HepG2 (cell line): Measurements from ENCODE around the gene ALX3. TPM values are rescaled to one million over a fixed set of nuclear protein-coding genes. Genes with fewer than 3 reads are reported as not detected.

Experiments used
- ATAC-seq: fragments of 200-7000 bp; cut with Tn5 transposase; 3 replicates; pipeline ENCODE4 v1.9.1; 2020; ENCODE audit warnings: mild to moderate bottlenecking, moderate library complexity
- BruUV-seq: library from RNA; stranded (reverse); fragments of 400-500 nt; replicated peaks from 2 replicates; lab custom pipeline; 2021; lab: Mats Ljungman, UMichigan
- CTCF ChIA-PET: fragments of 300-600 bp; formaldehyde crosslinking; extraction: SDS; loops from one replicate; lab custom pipeline; 2021; ENCODE audit warnings: low total read pairs, inconsistent platforms, low intra/inter-chr PET ratio; lab: Yijun Ruan, JAX
- POLR2A ChIA-PET: fragments of 350-600 bp; sonication (Branson Sonifier 250); formaldehyde crosslinking; loops from one replicate; lab custom pipeline; 2020; ENCODE audit warnings: antibody characterized with exemption, inconsistent platforms; lab: Yijun Ruan, JAX
- DNase-seq: peaks from one replicate; pipeline ENCODE4 v3.0.0-alpha.2; 2015; ENCODE audit warnings: low spot score
- FAIRE-seq: peaks from 3 replicates; lab custom pipeline; 2011; peaks lifted over from hg19 to GRCh38; lab: Jason Lieb, UNC
- H2AFZ ChIP-seq: one replicate; pipeline ENCODE4 v1.6.1; 2011; ENCODE audit warnings: low read length, inconsistent platforms
- H3K27ac ChIP-seq: fragments of 300-600 bp; 3 replicates; pipeline ENCODE4 v1.8.0; 2011; ENCODE audit warnings: mixed run types, mild to moderate bottlenecking, mixed read lengths, low read length, inconsistent platforms; ENCODE audit not compliant: insufficient read depth; ENCODE audit errors: extremely low read length
- H3K27me3 ChIP-seq, 2 experiments: fragments of 200-600 bp in 1 of 2; 2 replicates in 1 of 2; 3 replicates in 1 of 2; pipeline versions ENCODE4 v1.6.0 to v1.8.0; 2011; ENCODE audit warnings: low read length in 2 of 2, mild to moderate bottlenecking in 2 of 2, moderate library complexity in 2 of 2, inconsistent platforms in 1 of 2; ENCODE audit not compliant: insufficient read depth in 2 of 2, control insufficient read depth in 1 of 2
- H3K36me3 ChIP-seq, 2 experiments: fragments of 200-600 bp in 1 of 2; replicated peaks in 1 of 2; 2 replicates in 1 of 2; 3 replicates in 1 of 2; pipeline versions ENCODE4 v1.5.1 to v1.8.0; 2011; ENCODE audit warnings: low read length in 2 of 2, inconsistent platforms in 1 of 2; ENCODE audit not compliant: insufficient read depth in 2 of 2, control insufficient read depth in 1 of 2
- H3K4me1 ChIP-seq: 2 replicates; pipeline ENCODE4 v1.5.1; 2012; ENCODE audit warnings: low read length, inconsistent platforms; ENCODE audit not compliant: insufficient read depth
- H3K4me2 ChIP-seq: 2 replicates; pipeline ENCODE4 v1.6.0; 2011; ENCODE audit warnings: low read depth, low read length, inconsistent platforms
- H3K4me3 ChIP-seq, 3 experiments: fragments of 200-600 bp in 1 of 3; sonication (generic), shearing (Covaris generic) in 1 of 3; replicated peaks in 1 of 3; 2 replicates each; pipeline ENCODE4 v1.5.1; 2011 to 2016; ENCODE audit warnings: low read length in 3 of 3, inconsistent platforms in 2 of 3, low read depth in 2 of 3, mild to moderate bottlenecking in 2 of 3, control low read depth in 1 of 3, mixed read lengths in 1 of 3; ENCODE audit not compliant: insufficient read depth in 1 of 3
- H3K79me2 ChIP-seq: one replicate; pipeline ENCODE4 v1.6.1; 2011; ENCODE audit warnings: low read length, inconsistent platforms; ENCODE audit not compliant: insufficient read depth
- H3K9ac ChIP-seq: 2 replicates; pipeline ENCODE4 v1.6.0; 2011; ENCODE audit warnings: mild to moderate bottlenecking, low read depth, low read length, inconsistent platforms; ENCODE audit not compliant: insufficient read depth
- H3K9me3 ChIP-seq: 2 replicates; pipeline ENCODE4 v1.5.1; 2012; ENCODE audit warnings: mild to moderate bottlenecking, low read length
- H4K20me1 ChIP-seq: 2 replicates; pipeline ENCODE4 v1.6.0; 2011; ENCODE audit warnings: inconsistent platforms, mild to moderate bottlenecking, low read length, moderate library complexity; ENCODE audit not compliant: insufficient read depth
- CENPX ChIP-seq: sonication (generic); formaldehyde crosslinking; IDR thresholded peaks from 2 replicates; pipeline ENCODE4 v1.9.0; 2021; ENCODE audit warnings: mild to moderate bottlenecking, missing genetic modification reagents, moderate library complexity
- NR3C1 ChIP-seq: sonication (generic); formaldehyde crosslinking; IDR thresholded peaks from 2 replicates; pipeline ENCODE4 v1.4.0; 2020; ENCODE audit warnings: missing genetic modification reagents
- REPIN1 ChIP-seq: sonication (generic); formaldehyde crosslinking; IDR thresholded peaks from 2 replicates; pipeline ENCODE4 v1.8.0; 2022; ENCODE audit warnings: missing genetic modification reagents, low read depth, mild to moderate bottlenecking, borderline replicate concordance
- SALL1 ChIP-seq: sonication (generic); formaldehyde crosslinking; IDR thresholded peaks from 2 replicates; pipeline ENCODE4 v1.8.0; 2022; ENCODE audit warnings: mild to moderate bottlenecking, missing genetic modification reagents
- SMC3 ChIP-seq: IDR thresholded peaks from 2 replicates; pipeline ENCODE4 v1.6.1; 2011; ENCODE audit warnings: low read length, improper control_type of control experiment
- SMYD3 ChIP-seq: sonication (generic); formaldehyde crosslinking; IDR thresholded peaks from 2 replicates; pipeline ENCODE4 v1.8.1; 2023; ENCODE audit warnings: mild to moderate bottlenecking, missing genetic modification reagents
- ZNF20 ChIP-seq: sonication (generic); formaldehyde crosslinking; IDR thresholded peaks from 2 replicates; pipeline ENCODE4 v1.4.0; 2020; ENCODE audit warnings: mild to moderate bottlenecking, moderate library complexity, missing genetic modification reagents
- ZNF607 ChIP-seq: sonication (generic); formaldehyde crosslinking; IDR thresholded peaks from 2 replicates; pipeline ENCODE4 v1.5.1; 2020; ENCODE audit warnings: missing genetic modification reagents, mild to moderate bottlenecking, borderline replicate concordance
- ZNF672 ChIP-seq: sonication (generic); formaldehyde crosslinking; IDR thresholded peaks from 2 replicates; pipeline ENCODE4 v1.8.1; 2022; ENCODE audit warnings: missing genetic modification reagents
- ZSCAN30 ChIP-seq: sonication (generic); formaldehyde crosslinking; IDR thresholded peaks from 2 replicates; pipeline ENCODE4 v1.5.0; 2020; ENCODE audit warnings: mild to moderate bottlenecking, missing genetic modification reagents
- WGBS: methylation state at CpG from one replicate; pipeline ENCODE4 v1.1.6; 2017; ENCODE audit warnings: low lambda C conversion rate; 5-methylcytosine and 5-hydroxymethylcytosine counted together
- in situ Hi-C: cut with HindIII; loops from 2 replicates; pipeline ENCODE4 v1.10.0; 2017; ENCODE audit warnings: low pct_unique_long_range_greater_than_20kb; ENCODE audit not compliant: extremely low pct_ligation_motif_present
- intact Hi-C: fragments of 100-400 bp; cut with micrococcal nuclease; formaldehyde crosslinking; loops from one replicate; pipeline ENCODE4 v1.10.0; 2022; ENCODE audit not compliant: unreplicated experiment
- polyA plus RNA-seq, 8 experiments: library from polyadenylated mRNA; depleted of rRNA in 3 of 8; stranded (reverse) in 7 of 8; unstranded in 1 of 8; fragments of >200 nt; fragmentation: Illumina TruSeq in 4 of 8; extraction: Trizol in 4 of 8; gene quantifications; 2 replicates each; pipeline versions ENCODE4 v1.2.1 to v1.2.3, GENCODE V29; 2011 to 2016; ENCODE audit warnings: low read depth in 4 of 8, missing spikeins in 1 of 8, mixed read lengths in 1 of 8; ENCODE audit not compliant: insufficient read depth in 1 of 8
- total RNA-seq, 5 experiments: library from RNA; depleted of rRNA; stranded (reverse); fragments of >200 nt; fragmentation: Illumina TruSeq; extraction: Trizol; gene quantifications; 2 replicates each; pipeline ENCODE4 v1.2.3, GENCODE V29; 2016; ENCODE audit warnings: low read depth in 1 of 5
- TF ChIP-seq, protein P1 (sequence below): IDR thresholded peaks from 2 replicates; pipeline ENCODE4 v1.6.1; 2016

The ALX3 gene
- total and polyA plus RNA-seq, 2 of the 13 experiments (the other 11 are each of a cell fraction or from before 2014, with no cell fraction given): not detected

GRCh38 chr1:110119843-110120242, 49.4 kb upstream of the ALX3 start:
- TF ChIP-seq SMC3 (no peak), NR3C1 (CRISPR knock-in tag) (no peak), ZSCAN30 (CRISPR knock-in tag) (no peak), ZNF20 (no peak), SMYD3 (CRISPR knock-in tag) (no peak), CENPX (no peak), ZNF672 (CRISPR knock-in tag) (no peak), ZNF607 (CRISPR knock-in tag) (no peak), REPIN1 (no peak), SALL1 (no peak)
- TF ChIP-seq, protein P1, sequence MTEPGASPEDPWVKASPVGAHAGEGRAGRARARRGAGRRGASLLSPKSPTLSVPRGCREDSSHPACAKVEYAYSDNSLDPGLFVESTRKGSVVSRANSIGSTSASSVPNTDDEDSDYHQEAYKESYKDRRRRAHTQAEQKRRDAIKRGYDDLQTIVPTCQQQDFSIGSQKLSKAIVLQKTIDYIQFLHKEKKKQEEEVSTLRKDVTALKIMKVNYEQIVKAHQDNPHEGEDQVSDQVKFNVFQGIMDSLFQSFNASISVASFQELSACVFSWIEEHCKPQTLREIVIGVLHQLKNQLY (CRISPR knock-in tag): no peak
- no peaks in the 10 kb centered on the region for H4K20me1 ChIP-seq
- ATAC-seq (no peak), DNase-seq (no peak), FAIRE-seq (no peak)
- H3K79me2 ChIP-seq: no peaks in the 10 kb centered on the region
- in situ Hi-C loops: no loop called here
- intact Hi-C loops: no loop called here
- H3K4me1 ChIP-seq: no peaks in the 10 kb centered on the region
- ChIA-PET CTCF (no interaction called here), POLR2A (no interaction called here)
- no TSS peak for BruUV-seq
- H3K9me3 ChIP-seq: no peaks in the 10 kb centered on the region
- no peaks in the 10 kb centered on the region for H3K36me3 ChIP-seq
- no peak overlapping the region for H3K4me2 ChIP-seq
- no peak overlapping the region for H3K27ac ChIP-seq
- no peak overlapping the region for H3K9ac ChIP-seq
- H3K4me3 ChIP-seq: no peak overlapping the region
- H2AFZ ChIP-seq: no peak overlapping the region
- 14% methylated on average over 3 of the region's 3 CpGs for WGBS
- H3K27me3 ChIP-seq: peaks cover 0 to 6% of the 10 kb centered on the region in 2 experiments; a peak in 2 of 5 replicates
